Measurements from ENCODE around the gene EIF4G3.
"Not testable (repeated sequence)": the region's sequence is repeated elsewhere in the genome, so short reads cannot be mapped to it uniquely, and the experiment has no call there.

EIF4G3 gene

GRCh38 chr1:21152423-21153100, 24.1 kb downstream of the EIF4G3 start:
- DNase-seq = no peak

GRCh38 chr1:21149855-21150432, 26.8 kb downstream of the EIF4G3 start:
- no peak for DNase-seq

- DNase-seq = no peak
These were observed 27.3 kb downstream of the EIF4G3 start for GRCh38 chr1:21149430-21149854.

- no peak for DNase-seq
These were observed 32.9 kb downstream of the EIF4G3 start for GRCh38 chr1:21143752-21144151.

- DNase-seq = no peak
These were observed 33.6 kb downstream of the EIF4G3 start for GRCh38 chr1:21143138-21143537.

GRCh38 chr1:21141030-21141429, 35.7 kb downstream of the EIF4G3 start:
- no peak for DNase-seq

GRCh38 chr1:21139601-21140000, 37.1 kb downstream of the EIF4G3 start:
- DNase-seq = no peak

- DNase-seq = not testable (repeated sequence)
These were observed 40.4 kb downstream of the EIF4G3 start for GRCh38 chr1:21136344-21136743.

- DNase-seq = no peak
These were observed 45.5 kb downstream of the EIF4G3 start for GRCh38 chr1:21131200-21131599.

- DNase-seq = no peak
These were observed 47.3 kb downstream of the EIF4G3 start for GRCh38 chr1:21129407-21129806.

GRCh38 chr1:21126324-21126723, 50.4 kb downstream of the EIF4G3 start:
- DNase-seq = no peak

GRCh38 chr1:21124846-21125245, 51.9 kb downstream of the EIF4G3 start:
- DNase-seq = no peak

- DNase-seq = no peak
These were observed 53.3 kb downstream of the EIF4G3 start for GRCh38 chr1:21123287-21123948.

- DNase-seq = no peak
These were observed 54.8 kb downstream of the EIF4G3 start for GRCh38 chr1:21121764-21122471.

GRCh38 chr1:21118167-21118566, 58.5 kb downstream of the EIF4G3 start:
- DNase-seq = no peak

GRCh38 chr1:21117597-21118001, 59.1 kb downstream of the EIF4G3 start:
- DNase-seq = no peak

GRCh38 chr1:21117159-21117558, 59.5 kb downstream of the EIF4G3 start:
- no peak for DNase-seq

- DNase-seq = no peak
These were observed 61.5 kb downstream of the EIF4G3 start for GRCh38 chr1:21115098-21115760.

GRCh38 chr1:21114431-21114830, 62.3 kb downstream of the EIF4G3 start:
- no peak for DNase-seq

GRCh38 chr1:21110163-21110562, 66.5 kb downstream of the EIF4G3 start:
- DNase-seq = no peak

GRCh38 chr1:21106709-21107108, 70.0 kb downstream of the EIF4G3 start:
- DNase-seq = no peak

- no peak for DNase-seq
These were observed 70.5 kb downstream of the EIF4G3 start for GRCh38 chr1:21106238-21106637.

GRCh38 chr1:21105807-21106206, 70.9 kb downstream of the EIF4G3 start:
- DNase-seq = no peak

Measured in stimulated activated CD4-positive, alpha-beta T cell treated with anti-CD3 and anti-CD28 coated beads, Interleukin-4, amount 100 ng/mL, for 4 hours (primary cell).